ENCODE results near the gene EIF2B4. TPM values are rescaled to one million over a fixed set of nuclear protein-coding genes. Genes with fewer than 3 reads are reported as not detected.

The EIF2B4 gene
- polyA plus RNA-seq (2013, experiment 1 of 4), result 64.2 TPM
- 65.0 TPM for polyA plus RNA-seq (2013, experiment 2 of 4)
- 51.2 TPM for polyA plus RNA-seq (2013, experiment 3 of 4)
- polyA plus RNA-seq (2013, experiment 4 of 4), result 60.3 TPM

- H3K4me3 ChIP-seq (ENCODE audit: insufficient read depth, low read depth, low read length), result peak within 1 kb of the TSS; percentile 88
- H3K36me3 ChIP-seq (ENCODE audit: control insufficient read depth, insufficient read depth, low read length), result peaks cover 46% of the 10 kb centered on the region
- peaks cover 14% of the 10 kb centered on the region for H3K4me1 ChIP-seq (ENCODE audit: control insufficient read depth, insufficient read depth, low read length)
- H3K27ac ChIP-seq (ENCODE audit: insufficient read depth, low read depth, low read length, poor library complexity, severe bottlenecking), result peak within 1 kb of the TSS; percentile 69
- 0% methylated on average over 85 of the region's 85 CpGs for WGBS, 2 experiments
- H3K27me3 ChIP-seq (ENCODE audit: control insufficient read depth, insufficient read depth, low read length, poor library complexity, severe bottlenecking), result no peaks in the 10 kb centered on the region
- no peaks in the 10 kb centered on the region for H3K9me3 ChIP-seq (ENCODE audit: control insufficient read depth, low read length)
These were observed at the start of gene EIF2B4, which contains the start of gene SNX17 for GRCh38 chr2:27370026-27370815. TSS of gene EIF2B4 (minus strand) at chr2:27370338. CDS start at chr2:27370314, 24 bp downstream. TSS of gene SNX17 (plus strand) at chr2:27370616. CDS start at chr2:27370744, 128 bp downstream.

- Histone ChIP-seq H3K4me3 (ENCODE audit: insufficient read depth, low read depth, low read length) (no peak overlapping the region), H3K36me3 (ENCODE audit: control insufficient read depth, insufficient read depth, low read length) (no peaks in the 10 kb centered on the region), H3K27me3 (ENCODE audit: control insufficient read depth, insufficient read depth, low read length, poor library complexity, severe bottlenecking) (no peaks in the 10 kb centered on the region), H3K4me1 (ENCODE audit: control insufficient read depth, insufficient read depth, low read length) (no peaks in the 10 kb centered on the region), H3K27ac (ENCODE audit: insufficient read depth, low read depth, low read length, poor library complexity, severe bottlenecking) (no peak overlapping the region), H3K9me3 (ENCODE audit: control insufficient read depth, low read length) (no peaks in the 10 kb centered on the region)
- 90 to 91% methylated on average over 6 of the region's 6 CpGs for WGBS, 2 experiments
These were observed 46.0 kb upstream of the EIF2B4 start for GRCh38 chr2:27416151-27416550.

GRCh38 chr2:27412419-27413152 is 42.4 kb upstream of the EIF2B4 start:
- no peak overlapping the region for H3K4me3 ChIP-seq (ENCODE audit: insufficient read depth, low read depth, low read length)
- no peaks in the 10 kb centered on the region for H3K9me3 ChIP-seq (ENCODE audit: control insufficient read depth, low read length)
- H3K27ac ChIP-seq (ENCODE audit: insufficient read depth, low read depth, low read length, poor library complexity, severe bottlenecking), result no peak overlapping the region
- no peaks in the 10 kb centered on the region for H3K36me3 ChIP-seq (ENCODE audit: control insufficient read depth, insufficient read depth, low read length)
- no peaks in the 10 kb centered on the region for H3K27me3 ChIP-seq (ENCODE audit: control insufficient read depth, insufficient read depth, low read length, poor library complexity, severe bottlenecking)
- 90 to 92% methylated on average over 7 of the region's 9 CpGs for WGBS, 2 experiments
- no peaks in the 10 kb centered on the region for H3K4me1 ChIP-seq (ENCODE audit: control insufficient read depth, insufficient read depth, low read length)

- Histone ChIP-seq H3K9me3 (ENCODE audit: control insufficient read depth, low read length) (no peaks in the 10 kb centered on the region), H3K4me3 (ENCODE audit: insufficient read depth, low read depth, low read length) (peak within 1 kb of the TSS; percentile 94), H3K36me3 (ENCODE audit: control insufficient read depth, insufficient read depth, low read length) (peaks cover 4% of the 10 kb centered on the region), H3K27me3 (ENCODE audit: control insufficient read depth, insufficient read depth, low read length, poor library complexity, severe bottlenecking) (no peaks in the 10 kb centered on the region), H3K4me1 (ENCODE audit: control insufficient read depth, insufficient read depth, low read length) (no peaks in the 10 kb centered on the region), H3K27ac (ENCODE audit: insufficient read depth, low read depth, low read length, poor library complexity, severe bottlenecking) (peak within 1 kb of the TSS; percentile 58)
- 4 to 5% methylated on average over 82 of the region's 82 CpGs for WGBS, 2 experiments
These were observed 39.4 kb upstream of the EIF2B4 start, which contains the start of gene PPM1G for GRCh38 chr2:27409321-27410073. TSS of gene PPM1G (minus strand) at chr2:27409591. CDS start at chr2:27409422, 169 bp downstream.

- 0 to 1% methylated on average over 33 of the region's 33 CpGs for WGBS, 2 experiments
- Histone ChIP-seq H3K36me3 (ENCODE audit: control insufficient read depth, insufficient read depth, low read length) (peaks cover 4% of the 10 kb centered on the region), H3K4me3 (ENCODE audit: insufficient read depth, low read depth, low read length) (peak overlapping the region; percentile 94), H3K27me3 (ENCODE audit: control insufficient read depth, insufficient read depth, low read length, poor library complexity, severe bottlenecking) (no peaks in the 10 kb centered on the region), H3K4me1 (ENCODE audit: control insufficient read depth, insufficient read depth, low read length) (no peaks in the 10 kb centered on the region), H3K9me3 (ENCODE audit: control insufficient read depth, low read length) (no peaks in the 10 kb centered on the region), H3K27ac (ENCODE audit: insufficient read depth, low read depth, low read length, poor library complexity, severe bottlenecking) (peak overlapping the region; percentile 58)
These were observed 38.6 kb upstream of the EIF2B4 start for GRCh38 chr2:27408601-27409320.

GRCh38 chr2:27407798-27408491 is 37.8 kb upstream of the EIF2B4 start:
- no peak overlapping the region for H3K27ac ChIP-seq (ENCODE audit: insufficient read depth, low read depth, low read length, poor library complexity, severe bottlenecking)
- peak overlapping the region; percentile 94 for H3K4me3 ChIP-seq (ENCODE audit: insufficient read depth, low read depth, low read length)
- no peaks in the 10 kb centered on the region for H3K4me1 ChIP-seq (ENCODE audit: control insufficient read depth, insufficient read depth, low read length)
- 57% methylated on average over 16 of the region's 16 CpGs for WGBS, 2 experiments
- H3K36me3 ChIP-seq (ENCODE audit: control insufficient read depth, insufficient read depth, low read length), result peaks cover 4% of the 10 kb centered on the region
- no peaks in the 10 kb centered on the region for H3K27me3 ChIP-seq (ENCODE audit: control insufficient read depth, insufficient read depth, low read length, poor library complexity, severe bottlenecking)
- no peaks in the 10 kb centered on the region for H3K9me3 ChIP-seq (ENCODE audit: control insufficient read depth, low read length)

- Histone ChIP-seq H3K36me3 (ENCODE audit: control insufficient read depth, insufficient read depth, low read length) (peaks cover 4% of the 10 kb centered on the region), H3K9me3 (ENCODE audit: control insufficient read depth, low read length) (no peaks in the 10 kb centered on the region), H3K4me1 (ENCODE audit: control insufficient read depth, insufficient read depth, low read length) (no peaks in the 10 kb centered on the region), H3K4me3 (ENCODE audit: insufficient read depth, low read depth, low read length) (no peak overlapping the region), H3K27ac (ENCODE audit: insufficient read depth, low read depth, low read length, poor library complexity, severe bottlenecking) (no peak overlapping the region), H3K27me3 (ENCODE audit: control insufficient read depth, insufficient read depth, low read length, poor library complexity, severe bottlenecking) (no peaks in the 10 kb centered on the region)
- WGBS, 2 experiments, result 94 to 98% methylated on average over 2 of the region's 2 CpGs
These were observed 30.4 kb upstream of the EIF2B4 start for GRCh38 chr2:27400348-27401135.

- Histone ChIP-seq H3K36me3 (ENCODE audit: control insufficient read depth, insufficient read depth, low read length) (no peaks in the 10 kb centered on the region), H3K4me1 (ENCODE audit: control insufficient read depth, insufficient read depth, low read length) (no peaks in the 10 kb centered on the region), H3K27me3 (ENCODE audit: control insufficient read depth, insufficient read depth, low read length, poor library complexity, severe bottlenecking) (no peaks in the 10 kb centered on the region), H3K4me3 (ENCODE audit: insufficient read depth, low read depth, low read length) (no peak overlapping the region), H3K9me3 (ENCODE audit: control insufficient read depth, low read length) (no peaks in the 10 kb centered on the region), H3K27ac (ENCODE audit: insufficient read depth, low read depth, low read length, poor library complexity, severe bottlenecking) (no peak overlapping the region)
- 92 to 95% methylated on average over 5 of the region's 5 CpGs for WGBS, 2 experiments
These were observed 28.8 kb upstream of the EIF2B4 start for GRCh38 chr2:27398962-27399361.

Data from ectodermal cell (in vitro differentiated cells).